ENCODE measurements around the gene WWP2.

Gene WWP2

DNA sequence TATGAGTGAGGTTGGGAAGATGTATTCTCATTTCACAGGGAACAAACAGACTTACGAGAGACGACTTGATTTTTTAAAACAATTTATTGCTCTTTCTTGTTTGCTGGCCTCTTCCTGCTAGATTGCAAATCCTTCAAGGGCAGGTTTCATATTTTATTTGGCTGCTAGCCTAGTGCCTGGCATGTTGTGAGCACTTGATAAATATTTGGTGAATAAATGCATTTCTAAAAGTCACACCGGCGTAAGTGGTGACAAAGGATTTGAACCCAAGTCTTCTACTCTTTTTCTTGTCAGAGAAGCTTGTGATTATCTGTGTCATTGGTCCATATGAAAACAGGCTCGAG lies 1.4 kb downstream of the WWP2 start:
- H3K4me3 ChIP-seq (ENCODE audit: low read depth, low read length), result no peak overlapping the region
- H3K9me3 ChIP-seq (ENCODE audit: control insufficient read depth, insufficient read depth, low read depth, low read length), result no peaks in the 10 kb centered on the region
- TF ChIP-seq, protein P1, sequence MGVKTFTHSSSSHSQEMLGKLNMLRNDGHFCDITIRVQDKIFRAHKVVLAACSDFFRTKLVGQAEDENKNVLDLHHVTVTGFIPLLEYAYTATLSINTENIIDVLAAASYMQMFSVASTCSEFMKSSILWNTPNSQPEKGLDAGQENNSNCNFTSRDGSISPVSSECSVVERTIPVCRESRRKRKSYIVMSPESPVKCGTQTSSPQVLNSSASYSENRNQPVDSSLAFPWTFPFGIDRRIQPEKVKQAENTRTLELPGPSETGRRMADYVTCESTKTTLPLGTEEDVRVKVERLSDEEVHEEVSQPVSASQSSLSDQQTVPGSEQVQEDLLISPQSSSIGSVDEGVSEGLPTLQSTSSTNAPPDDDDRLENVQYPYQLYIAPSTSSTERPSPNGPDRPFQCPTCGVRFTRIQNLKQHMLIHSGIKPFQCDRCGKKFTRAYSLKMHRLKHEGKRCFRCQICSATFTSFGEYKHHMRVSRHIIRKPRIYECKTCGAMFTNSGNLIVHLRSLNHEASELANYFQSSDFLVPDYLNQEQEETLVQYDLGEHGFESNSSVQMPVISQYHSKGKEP (tag by site-specific recombination; IDR thresholded peaks at IDR 0.05), result no peak
- peak; percentile 51; the same call in 1 of the 2 replicates for TF ChIP-seq FEZF1 (tag by site-specific recombination; IDR thresholded peaks at IDR 0.05)
- POLR2A ChIA-PET, result interaction anchor here (2.1 kb wide), 1 partner anchor 9 kb away, joined by 15 read pairs; the partner anchor contains the start of gene NOB1
- no peaks in the 10 kb centered on the region for H3K36me3 ChIP-seq (ENCODE audit: control insufficient read depth in 2 of 2, insufficient read depth in 1 of 2, low read length in 2 of 2)
- CTCF ChIA-PET, result interaction anchor here (1.0 to 1.4 kb wide), 3 partner anchors 9 to 95 kb away, joined by 3 to 11 read pairs (median 4); partner anchors contain the start of gene NOB1
- peaks cover 3% of the 10 kb centered on the region; the same call in 1 of the 2 replicates for H3K4me1 ChIP-seq (ENCODE audit: control insufficient read depth, insufficient read depth, low read length)
- no peak overlapping the region for H3K27ac ChIP-seq (ENCODE audit: extremely low read depth, low read depth, low read length)

DNA sequence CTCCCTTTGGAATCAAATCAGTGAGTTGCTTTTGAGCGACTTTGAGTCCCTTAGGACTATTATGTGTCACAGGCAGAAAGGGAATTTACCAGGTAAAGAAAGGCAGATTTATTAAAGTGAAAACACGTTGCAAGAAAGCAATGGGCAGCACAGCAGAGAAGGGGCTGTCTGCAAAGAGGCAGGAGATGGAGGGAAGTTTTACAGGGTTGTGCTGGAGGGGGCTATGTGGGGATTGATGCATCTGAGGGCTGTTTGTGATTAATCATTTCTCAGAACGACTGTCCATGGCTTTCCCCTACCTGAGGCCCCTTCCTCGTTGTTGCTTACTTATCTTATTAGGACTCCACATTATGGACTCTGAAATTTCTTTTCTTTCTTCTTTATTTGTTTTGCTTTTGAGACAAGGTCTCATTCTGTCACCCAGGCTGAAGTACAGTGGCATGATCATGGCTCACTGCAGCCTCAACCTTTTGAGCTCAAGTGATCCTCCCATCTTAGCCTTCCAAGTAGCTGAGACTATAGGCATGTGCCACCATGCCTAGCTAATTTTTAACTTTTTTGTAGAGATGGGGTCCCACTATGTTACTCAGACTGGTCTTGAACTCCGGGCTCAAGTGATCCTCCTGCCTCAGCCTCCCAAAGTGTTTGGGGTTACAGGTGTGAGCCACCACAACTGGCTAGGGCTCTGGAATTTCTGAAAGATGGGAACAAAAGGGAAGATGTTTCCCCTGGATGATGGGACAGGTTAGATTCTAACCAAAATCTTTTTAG lies 5.5 kb downstream of the WWP2 start:
- POLR2A ChIA-PET, result interaction anchor here (0.6 kb wide), 1 partner anchor 39 kb away, joined by 4 read pairs; no protein-coding TSS in a partner anchor
- no peaks in the 10 kb centered on the region; the same call in 1 of the 2 replicates for H3K4me1 ChIP-seq (ENCODE audit: control insufficient read depth, insufficient read depth, low read length)
- CTCF ChIA-PET, result no interaction called here
- no peak overlapping the region for H3K4me3 ChIP-seq (ENCODE audit: low read depth, low read length)
- H3K27ac ChIP-seq (ENCODE audit: extremely low read depth, low read depth, low read length), result no peak overlapping the region
- H3K9me3 ChIP-seq (ENCODE audit: control insufficient read depth, insufficient read depth, low read depth, low read length), result no peaks in the 10 kb centered on the region
- TF ChIP-seq ZIC2 (tag by site-specific recombination; IDR thresholded peaks at IDR 0.05) (no peak), SETDB1 (IDR thresholded peaks at IDR 0.05; ENCODE audit: insufficient read length, low read length) (peak; percentile 61)
- H3K36me3 ChIP-seq (ENCODE audit: control insufficient read depth in 2 of 2, insufficient read depth in 1 of 2, low read length in 2 of 2), result no peaks in the 10 kb centered on the region

DNA sequence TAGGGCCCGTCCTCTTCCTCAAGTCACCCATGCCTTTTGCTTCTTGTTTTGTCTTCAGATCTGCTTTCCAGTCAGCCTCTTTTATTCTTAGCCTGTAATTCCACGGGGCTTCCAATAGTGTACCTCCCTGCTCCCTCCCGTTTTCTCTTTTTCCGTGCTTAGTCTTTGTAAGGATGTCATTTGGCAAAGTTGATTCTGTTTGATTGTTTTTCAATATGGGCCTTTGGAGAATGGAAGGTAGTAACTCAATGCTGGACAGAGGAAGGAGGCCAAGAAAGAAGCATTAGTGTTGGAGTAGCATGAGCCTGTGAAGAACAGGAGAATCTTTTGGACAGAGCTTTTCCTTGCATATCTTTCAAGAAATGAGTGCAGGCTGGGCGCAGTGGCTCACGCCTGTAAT lies 6.5 kb downstream of the WWP2 start:
- no peak overlapping the region for H3K4me3 ChIP-seq (ENCODE audit: low read depth, low read length)

DNA sequence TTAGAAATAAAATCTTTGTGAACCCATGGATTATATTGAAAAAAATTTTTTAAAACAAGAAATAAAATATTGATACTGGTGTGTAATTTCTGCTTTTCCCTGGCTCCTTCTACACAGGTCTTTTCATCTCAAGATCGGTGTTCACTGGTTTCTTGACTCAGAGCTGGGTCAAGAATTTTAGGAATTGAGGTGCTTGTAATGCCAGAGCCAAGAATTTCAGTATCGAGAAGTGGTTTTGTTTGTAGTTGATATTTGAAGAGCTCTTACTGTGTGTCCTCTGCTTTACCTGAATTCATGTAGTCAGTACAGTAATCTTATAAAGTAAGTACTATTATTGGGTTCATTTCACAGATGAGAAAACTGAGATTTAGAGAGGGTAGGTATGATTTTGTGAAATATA lies 7.3 kb downstream of the WWP2 start:
- H3K36me3 ChIP-seq (ENCODE audit: control insufficient read depth in 2 of 2, insufficient read depth in 1 of 2, low read length in 2 of 2), result no peaks in the 10 kb centered on the region
- POLR2A ChIA-PET, result no interaction called here
- TF ChIP-seq ZNF366 (tag by site-specific recombination; conservative IDR thresholded peaks at IDR 0.05), result no peak
- TF ChIP-seq ZNF114 (tag by site-specific recombination; IDR thresholded peaks at IDR 0.05), result no peak
- TF ChIP-seq, protein P2, sequence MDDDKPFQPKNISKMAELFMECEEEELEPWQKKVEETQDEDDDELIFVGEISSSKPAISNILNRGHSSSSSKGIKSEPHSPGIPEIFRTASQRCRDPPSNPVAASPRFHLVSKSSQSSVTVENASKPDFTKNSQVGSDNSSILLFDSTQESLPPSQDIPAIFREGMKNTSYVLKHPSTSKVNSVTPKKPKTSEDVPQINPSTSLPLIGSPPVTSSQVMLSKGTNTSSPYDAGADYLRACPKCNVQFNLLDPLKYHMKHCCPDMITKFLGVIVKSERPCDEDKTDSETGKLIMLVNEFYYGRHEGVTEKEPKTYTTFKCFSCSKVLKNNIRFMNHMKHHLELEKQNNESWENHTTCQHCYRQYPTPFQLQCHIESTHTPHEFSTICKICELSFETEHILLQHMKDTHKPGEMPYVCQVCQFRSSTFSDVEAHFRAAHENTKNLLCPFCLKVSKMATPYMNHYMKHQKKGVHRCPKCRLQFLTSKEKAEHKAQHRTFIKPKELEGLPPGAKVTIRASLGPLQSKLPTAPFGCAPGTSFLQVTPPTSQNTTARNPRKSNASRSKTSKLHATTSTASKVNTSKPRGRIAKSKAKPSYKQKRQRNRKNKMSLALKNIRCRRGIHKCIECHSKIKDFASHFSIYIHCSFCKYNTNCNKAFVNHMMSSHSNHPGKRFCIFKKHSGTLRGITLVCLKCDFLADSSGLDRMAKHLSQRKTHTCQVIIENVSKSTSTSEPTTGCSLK (tag by site-specific recombination; IDR thresholded peaks at IDR 0.05), result no peak
- no peak for TF ChIP-seq ZNF155 (tag by site-specific recombination; IDR thresholded peaks at IDR 0.05)
- TF ChIP-seq, protein P3, sequence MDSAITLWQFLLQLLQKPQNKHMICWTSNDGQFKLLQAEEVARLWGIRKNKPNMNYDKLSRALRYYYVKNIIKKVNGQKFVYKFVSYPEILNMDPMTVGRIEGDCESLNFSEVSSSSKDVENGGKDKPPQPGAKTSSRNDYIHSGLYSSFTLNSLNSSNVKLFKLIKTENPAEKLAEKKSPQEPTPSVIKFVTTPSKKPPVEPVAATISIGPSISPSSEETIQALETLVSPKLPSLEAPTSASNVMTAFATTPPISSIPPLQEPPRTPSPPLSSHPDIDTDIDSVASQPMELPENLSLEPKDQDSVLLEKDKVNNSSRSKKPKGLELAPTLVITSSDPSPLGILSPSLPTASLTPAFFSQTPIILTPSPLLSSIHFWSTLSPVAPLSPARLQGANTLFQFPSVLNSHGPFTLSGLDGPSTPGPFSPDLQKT (IDR thresholded peaks at IDR 0.05; ENCODE audit: borderline replicate concordance, low read depth, low read length), result no peak
- no peak for TF ChIP-seq ZNF785 (tag by site-specific recombination; IDR thresholded peaks at IDR 0.05)
- no peak for TF ChIP-seq ZNF37A (tag by site-specific recombination; IDR thresholded peaks at IDR 0.05)
- TF ChIP-seq ZBTB17 (tag by site-specific recombination; IDR thresholded peaks at IDR 0.05), result no peak
- no peak for TF ChIP-seq ZNF626 (tag by site-specific recombination; IDR thresholded peaks at IDR 0.05)
- TF ChIP-seq, protein P4, sequence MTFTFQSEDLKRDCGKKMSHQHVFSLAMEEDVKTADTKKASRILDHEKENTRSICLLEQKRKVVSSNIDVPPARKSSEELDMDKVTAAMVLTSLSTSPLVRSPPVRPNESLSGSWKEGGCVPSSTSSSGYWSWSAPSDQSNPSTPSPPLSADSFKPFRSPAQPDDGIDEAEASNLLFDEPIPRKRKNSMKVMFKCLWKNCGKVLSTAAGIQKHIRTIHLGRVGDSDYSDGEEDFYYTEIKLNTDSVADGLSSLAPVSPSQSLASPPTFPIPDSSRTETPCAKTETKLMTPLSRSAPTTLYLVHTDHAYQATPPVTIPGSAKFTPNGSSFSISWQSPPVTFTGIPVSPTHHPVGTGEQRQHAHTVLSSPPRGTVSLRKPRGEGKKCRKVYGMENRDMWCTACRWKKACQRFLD (tag by site-specific recombination; IDR thresholded peaks at IDR 0.05), result no peak

More for the DNA sequence above, 6.5 kb downstream of the WWP2 start:
- Histone ChIP-seq H3K27ac (ENCODE audit: extremely low read depth, low read depth, low read length) (no peak overlapping the region), H3K36me3 (ENCODE audit: control insufficient read depth in 2 of 2, insufficient read depth in 1 of 2, low read length in 2 of 2) (no peaks in the 10 kb centered on the region), H3K9me3 (ENCODE audit: control insufficient read depth, insufficient read depth, low read depth, low read length) (no peaks in the 10 kb centered on the region), H3K4me1 (ENCODE audit: control insufficient read depth, insufficient read depth, low read length) (no peaks in the 10 kb centered on the region)
- TF ChIP-seq, protein P5, sequence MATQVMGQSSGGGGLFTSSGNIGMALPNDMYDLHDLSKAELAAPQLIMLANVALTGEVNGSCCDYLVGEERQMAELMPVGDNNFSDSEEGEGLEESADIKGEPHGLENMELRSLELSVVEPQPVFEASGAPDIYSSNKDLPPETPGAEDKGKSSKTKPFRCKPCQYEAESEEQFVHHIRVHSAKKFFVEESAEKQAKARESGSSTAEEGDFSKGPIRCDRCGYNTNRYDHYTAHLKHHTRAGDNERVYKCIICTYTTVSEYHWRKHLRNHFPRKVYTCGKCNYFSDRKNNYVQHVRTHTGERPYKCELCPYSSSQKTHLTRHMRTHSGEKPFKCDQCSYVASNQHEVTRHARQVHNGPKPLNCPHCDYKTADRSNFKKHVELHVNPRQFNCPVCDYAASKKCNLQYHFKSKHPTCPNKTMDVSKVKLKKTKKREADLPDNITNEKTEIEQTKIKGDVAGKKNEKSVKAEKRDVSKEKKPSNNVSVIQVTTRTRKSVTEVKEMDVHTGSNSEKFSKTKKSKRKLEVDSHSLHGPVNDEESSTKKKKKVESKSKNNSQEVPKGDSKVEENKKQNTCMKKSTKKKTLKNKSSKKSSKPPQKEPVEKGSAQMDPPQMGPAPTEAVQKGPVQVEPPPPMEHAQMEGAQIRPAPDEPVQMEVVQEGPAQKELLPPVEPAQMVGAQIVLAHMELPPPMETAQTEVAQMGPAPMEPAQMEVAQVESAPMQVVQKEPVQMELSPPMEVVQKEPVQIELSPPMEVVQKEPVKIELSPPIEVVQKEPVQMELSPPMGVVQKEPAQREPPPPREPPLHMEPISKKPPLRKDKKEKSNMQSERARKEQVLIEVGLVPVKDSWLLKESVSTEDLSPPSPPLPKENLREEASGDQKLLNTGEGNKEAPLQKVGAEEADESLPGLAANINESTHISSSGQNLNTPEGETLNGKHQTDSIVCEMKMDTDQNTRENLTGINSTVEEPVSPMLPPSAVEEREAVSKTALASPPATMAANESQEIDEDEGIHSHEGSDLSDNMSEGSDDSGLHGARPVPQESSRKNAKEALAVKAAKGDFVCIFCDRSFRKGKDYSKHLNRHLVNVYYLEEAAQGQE (tag by site-specific recombination; IDR thresholded peaks at IDR 0.05), result peak; percentile 47; the same call in 1 of the 2 replicates
- TF ChIP-seq HOXC10 (CRISPR knock-in tag; IDR thresholded peaks at IDR 0.05), result no peak
- ChIA-PET CTCF (interaction anchor here (0.6 to 1.7 kb wide), 3 partner anchors 14 to 483 kb away, joined by 3 to 4 read pairs (median 4); partner anchors contain the start of gene NOB1), POLR2A (no interaction called here)

More for the DNA sequence above, 7.3 kb downstream of the WWP2 start:
- Histone ChIP-seq H3K27ac (ENCODE audit: extremely low read depth, low read depth, low read length) (no peak overlapping the region), H3K4me3 (ENCODE audit: low read depth, low read length) (no peak overlapping the region), H3K4me1 (ENCODE audit: control insufficient read depth, insufficient read depth, low read length) (no peaks in the 10 kb centered on the region), H3K9me3 (ENCODE audit: control insufficient read depth, insufficient read depth, low read depth, low read length) (no peaks in the 10 kb centered on the region)
- CTCF ChIA-PET, result interaction anchor here (1.0 to 1.7 kb wide), 3 partner anchors 14 to 26 kb away, joined by 4 to 8 read pairs (median 4); partner anchors contain the start of gene NOB1

Measured in HEK293 (cell line).